Lower leg skin (tissue), 3 donors: ENCODE data around the gene PLEKHG4B.

Experiments used
- CTCF ChIP-seq, 3 donors: fragments of 450-650 bp; IDR thresholded peaks; one replicate each; pipeline ENCODE4 v1.5.1; 2016; ENCODE audit warnings: antibody characterized with exemption in 3 of 3, mild to moderate bottlenecking in 3 of 3, moderate library complexity in 2 of 3
- POLR2A ChIP-seq, 2 donors: fragments of 450-650 bp; IDR thresholded peaks; one replicate each; pipeline ENCODE4 v1.6.1; 2016 to 2017; ENCODE audit warnings: antibody characterized with exemption in 2 of 2, mild to moderate bottlenecking in 1 of 2, moderate library complexity in 1 of 2

GRCh38 chr5:54876-55569 lies 36.9 kb upstream of the PLEKHG4B start:
- TF ChIP-seq CTCF (IDR thresholded peaks at IDR 0.05), result no peak
- TF ChIP-seq POLR2A (IDR thresholded peaks at IDR 0.05), result no peak
